ENCODE results near the gene CCNF.

The CCNF gene

DNA sequence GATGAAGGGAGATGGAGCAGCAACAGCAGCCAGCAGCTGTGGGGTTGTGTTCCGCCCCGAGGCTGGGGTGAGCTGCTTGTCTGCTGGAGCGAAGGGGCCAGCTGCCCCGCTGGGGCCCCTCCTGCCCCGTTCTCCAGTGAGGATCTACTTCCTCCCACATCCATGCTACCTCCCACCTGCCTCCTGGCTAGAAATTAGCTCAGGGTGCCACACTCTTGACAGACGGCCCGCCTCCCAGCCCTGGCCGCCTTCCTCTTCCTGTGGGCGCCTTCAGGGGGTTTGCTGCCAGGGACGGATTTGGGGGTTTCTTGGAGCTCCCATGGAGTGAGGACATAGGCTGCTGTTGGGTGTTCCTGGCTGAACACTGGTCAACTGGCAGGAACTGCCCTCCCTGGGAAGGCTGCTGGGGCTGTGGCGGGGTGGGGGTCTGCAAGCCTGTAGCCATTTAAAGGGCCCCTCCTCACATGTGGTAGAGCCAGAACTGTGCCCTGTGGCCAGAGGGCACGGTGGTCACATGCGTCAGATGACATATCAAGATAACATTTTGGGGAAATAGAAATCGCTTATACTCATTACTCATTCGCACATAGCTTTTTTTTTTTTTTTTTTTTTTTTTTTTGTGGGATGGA, 58.8 kb downstream of the CCNF start:
- DNase-seq = no peak

DNA sequence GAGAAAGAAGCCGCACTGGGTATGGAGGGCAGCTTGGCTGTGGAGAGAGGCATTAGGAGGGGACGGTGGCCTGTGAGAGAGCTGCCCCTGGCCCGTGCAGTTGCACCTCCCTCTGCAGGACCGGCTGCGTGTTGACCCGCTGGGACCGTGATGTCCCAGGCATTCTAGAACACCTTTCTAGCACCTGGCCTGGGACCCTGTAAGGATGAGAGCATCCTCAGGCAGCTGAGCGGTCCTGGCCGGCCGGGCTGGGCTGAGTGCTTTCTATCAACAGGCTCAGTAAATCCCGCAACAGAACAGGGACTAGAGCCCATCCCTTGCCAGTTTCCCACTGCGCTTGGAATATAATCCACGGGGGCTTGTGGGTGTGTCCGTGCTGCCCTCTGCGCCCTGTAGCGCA, 60.3 kb downstream of the CCNF start:
- DNase-seq = no peak

GRCh38 chr16:2490190-2491105, 61.2 kb downstream of the CCNF start:
- no peak for DNase-seq

DNA sequence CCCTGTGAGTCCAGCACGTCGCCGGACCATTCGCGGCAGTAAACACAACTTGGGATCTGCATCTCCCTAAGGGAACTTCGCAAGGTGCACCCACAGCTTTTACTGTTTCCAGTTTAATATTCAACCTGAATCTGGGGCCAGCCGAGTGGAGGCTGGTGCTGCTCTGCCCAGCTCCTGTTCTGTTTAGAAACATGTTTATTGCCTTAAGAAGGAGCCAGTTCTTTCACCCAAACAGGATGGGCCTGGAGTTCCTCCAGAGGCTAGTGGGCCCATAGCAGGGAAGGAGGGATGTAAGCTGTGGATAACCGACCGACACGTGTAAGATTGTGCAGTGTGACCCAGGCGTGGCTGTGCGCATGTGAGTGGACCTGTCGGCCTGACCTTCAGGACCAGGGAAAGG, 63.0 kb downstream of the CCNF start:
- DNase-seq = no peak

DNA sequence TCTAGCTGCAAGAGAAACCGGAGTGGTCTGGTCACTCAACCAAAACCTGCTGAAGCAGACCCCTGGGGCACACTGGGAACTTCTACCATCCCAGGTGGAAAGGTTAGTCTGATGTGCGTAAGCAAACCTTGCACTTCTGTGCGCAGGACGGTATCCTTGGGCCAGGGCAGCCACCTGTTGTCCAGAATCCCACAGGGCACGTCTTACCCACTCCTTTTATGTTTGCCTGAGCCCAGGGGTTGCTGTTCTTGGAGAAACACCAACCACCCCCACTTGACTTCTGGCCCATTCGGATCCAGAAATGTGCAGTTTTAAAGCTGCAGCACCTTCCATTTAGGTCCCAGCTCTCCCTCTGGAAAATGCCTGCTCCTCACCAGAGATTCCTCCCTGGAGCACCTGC, 64.4 kb downstream of the CCNF start:
- no peak for DNase-seq

- no peak for DNase-seq
These were observed 65.4 kb downstream of the CCNF start for GRCh38 chr16:2494616-2495015.

GRCh38 chr16:2495041-2495440, 65.8 kb downstream of the CCNF start:
- no peak for DNase-seq

- DNase-seq = no peak
These were observed 67.2 kb downstream of the CCNF start for GRCh38 chr16:2496223-2497115.

DNA sequence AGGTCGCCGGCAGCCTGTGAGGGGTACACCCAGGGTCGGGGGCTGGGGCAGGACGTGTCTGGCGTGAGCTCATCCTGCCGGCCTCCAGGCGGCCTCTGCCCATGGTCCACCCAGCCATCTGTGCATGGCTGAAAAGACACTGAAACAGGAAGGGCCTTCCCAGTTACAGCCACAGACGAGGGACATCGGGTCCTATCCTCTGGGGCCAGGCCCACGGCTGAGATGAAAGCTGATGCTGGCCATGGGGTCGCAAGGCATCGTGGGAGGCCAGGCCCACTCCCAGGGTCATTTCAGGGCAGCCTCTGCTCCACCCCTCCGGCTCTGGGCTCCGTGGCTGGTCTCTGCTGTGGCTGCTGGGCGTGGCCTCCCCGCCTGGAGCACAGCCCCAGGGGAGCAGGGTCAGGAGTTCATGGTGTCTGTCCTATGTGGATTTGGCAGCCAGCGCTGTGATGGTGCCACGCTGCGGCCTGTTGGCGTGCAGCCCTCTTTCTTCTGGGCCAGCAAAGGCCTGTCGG, 67.9 kb downstream of the CCNF start:
- no peak for DNase-seq

DNA sequence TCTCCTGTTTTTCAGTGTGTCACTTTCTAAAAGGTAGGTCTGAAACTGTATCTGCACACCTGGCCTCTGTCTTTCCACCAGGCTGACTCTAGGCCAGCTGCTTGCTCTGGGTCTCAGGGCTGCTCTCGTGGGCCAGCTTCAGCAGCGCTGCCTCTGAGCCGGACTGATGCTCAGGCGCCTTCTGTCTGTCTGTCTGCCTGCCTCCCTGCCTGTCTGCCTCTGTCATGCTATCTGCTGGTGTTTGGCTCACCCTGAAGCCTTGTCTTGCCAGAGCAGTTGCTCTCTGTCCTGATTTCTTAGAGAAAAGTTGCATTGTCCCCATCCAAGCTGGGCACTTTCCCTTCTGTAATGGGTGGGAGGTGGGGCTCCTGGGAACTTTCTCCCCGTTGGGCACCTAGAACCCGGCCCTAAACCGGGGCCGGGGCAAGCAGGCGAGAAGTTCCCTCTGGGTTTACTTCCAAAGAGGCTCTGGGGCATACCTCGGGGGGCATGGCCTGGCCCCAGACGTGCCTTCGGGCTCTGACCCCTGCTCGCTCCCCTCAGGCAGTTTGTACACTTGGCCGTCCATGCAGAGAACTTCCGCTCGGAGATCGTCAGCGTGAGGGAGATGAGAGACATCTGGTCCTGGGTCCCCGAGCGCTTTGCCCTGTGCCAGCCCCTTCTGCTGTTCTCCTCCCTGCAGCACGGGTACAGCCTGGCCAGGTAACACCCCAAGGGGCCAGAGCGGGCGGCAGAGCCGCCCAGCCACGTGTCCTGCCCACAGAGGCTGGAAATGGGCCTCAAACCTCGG, 68.6 kb downstream of the CCNF start:
- no peak for DNase-seq

DNA sequence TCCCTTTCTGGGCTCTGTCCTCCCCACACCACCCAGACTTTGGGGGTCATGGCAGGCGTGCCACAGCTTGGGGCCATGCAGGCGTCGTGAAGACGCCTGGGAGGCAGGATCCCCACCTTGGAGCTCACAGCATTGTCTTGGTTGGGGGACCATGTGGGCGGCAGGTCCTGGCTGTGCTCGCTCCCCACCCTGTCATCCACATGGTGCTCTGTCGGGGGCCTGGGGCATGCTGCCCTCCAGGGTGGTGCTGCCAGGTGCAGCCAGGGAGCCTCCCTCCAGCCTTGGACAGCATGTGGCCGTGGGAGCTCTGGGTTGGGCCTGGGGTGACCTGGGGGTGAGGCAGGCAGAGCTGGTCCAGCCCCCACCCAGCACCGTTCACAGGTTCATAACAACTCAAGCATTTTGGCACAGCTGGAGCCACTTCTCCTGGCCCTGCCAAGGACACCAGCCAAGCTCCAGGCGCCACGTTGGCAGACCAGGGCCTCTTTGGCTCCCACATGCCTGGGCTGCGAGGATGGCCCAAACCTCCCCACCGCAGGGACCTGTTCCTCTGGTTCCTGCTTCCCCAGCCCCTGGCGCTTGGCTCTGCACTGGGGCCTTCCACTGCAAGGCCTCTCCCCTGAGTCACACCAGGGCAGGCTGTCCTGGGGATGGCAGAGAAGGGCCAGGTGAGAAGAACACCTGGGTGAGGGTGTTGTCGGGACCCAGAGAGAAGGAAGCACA, 69.4 kb downstream of the CCNF start:
- no peak for DNase-seq

DNA sequence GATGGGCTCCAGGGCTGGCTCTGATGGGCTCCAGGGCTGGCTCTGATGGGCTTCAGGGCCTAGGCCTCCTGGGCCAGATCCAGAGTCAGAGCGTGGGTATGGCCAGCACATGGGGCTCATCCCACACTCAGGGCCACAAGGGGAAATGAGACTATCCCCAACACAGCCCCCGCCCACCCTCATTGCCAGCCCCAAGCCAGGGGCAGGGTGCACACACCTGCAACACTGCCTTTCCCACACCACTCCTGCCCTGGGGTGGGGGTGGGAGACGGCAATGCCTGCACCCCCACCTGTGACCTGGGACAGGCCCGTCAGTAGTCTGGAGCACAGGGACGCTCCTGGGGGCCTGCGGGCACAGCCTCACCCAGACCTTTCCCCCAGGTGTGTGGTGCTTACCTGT, 70.2 kb downstream of the CCNF start:
- no peak for DNase-seq

DNA sequence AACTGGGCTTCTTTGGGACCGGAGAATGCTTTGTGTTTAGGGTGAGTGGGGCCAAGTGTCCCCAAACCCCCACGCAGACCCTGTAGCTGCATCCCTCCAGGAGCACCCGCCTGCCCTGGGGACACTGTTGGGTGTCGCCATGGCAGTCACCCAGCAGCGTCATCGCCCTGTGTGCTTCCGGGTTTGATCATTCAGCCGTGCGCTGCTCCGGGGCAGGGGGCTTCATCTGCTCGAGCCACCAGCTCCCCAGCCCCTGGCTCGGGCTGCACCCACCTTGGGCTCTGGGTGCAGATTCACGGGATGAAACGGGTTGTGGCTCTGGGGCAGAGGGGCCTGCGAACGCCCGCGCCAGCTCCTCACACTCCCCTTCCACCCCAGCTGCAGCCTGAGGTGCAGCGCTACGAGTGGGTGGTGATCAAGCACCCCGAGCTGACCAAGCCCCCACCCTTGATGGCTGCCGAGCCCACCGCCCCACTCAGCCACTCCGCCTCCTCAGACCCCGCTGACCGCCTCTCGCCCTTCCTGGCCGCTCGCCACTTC, 70.7 kb downstream of the CCNF start:
- no peak for DNase-seq

- no peak for DNase-seq
These were observed 71.2 kb downstream of the CCNF start for GRCh38 chr16:2500430-2500917.

DNA sequence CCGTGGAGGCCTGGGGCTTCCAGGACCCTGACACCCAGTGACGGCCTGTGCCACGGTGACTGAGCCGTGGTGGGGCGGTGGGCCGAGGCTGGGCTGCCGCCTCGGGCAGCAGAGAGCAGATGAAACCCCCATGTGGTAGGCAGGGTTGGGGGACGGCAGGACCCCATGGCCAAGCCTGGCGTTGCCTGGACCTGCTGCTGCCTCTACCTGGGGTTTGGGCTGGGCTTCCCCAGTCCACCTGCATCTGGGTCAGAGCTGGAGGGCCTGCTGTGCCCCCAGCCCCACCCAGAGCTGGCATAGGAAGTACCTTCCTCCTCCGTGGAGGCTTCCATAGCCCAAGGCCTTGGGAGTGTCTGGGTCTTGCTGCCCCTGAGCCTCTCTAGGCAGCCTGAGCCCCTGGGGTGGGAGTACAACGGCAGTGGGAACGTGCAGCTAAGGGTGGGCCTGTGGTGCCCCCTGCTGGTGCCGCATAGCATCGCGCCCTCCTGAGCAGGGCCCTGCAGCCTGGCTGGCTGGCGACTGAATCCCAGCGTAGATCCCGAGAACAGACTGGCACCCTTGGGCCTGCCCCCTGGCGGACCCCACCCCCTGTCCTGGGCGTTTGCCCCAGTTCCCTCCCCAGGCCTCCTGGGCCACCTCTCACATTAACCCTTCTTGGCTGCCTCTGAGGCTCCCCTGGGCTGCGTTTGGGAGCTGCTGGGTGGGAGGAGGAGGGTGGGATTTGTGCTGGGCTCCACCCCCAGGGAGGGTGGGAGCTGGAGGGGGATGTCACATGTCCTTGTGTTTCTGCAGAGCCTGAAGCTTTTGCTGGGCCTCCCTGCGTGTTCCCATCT, 71.9 kb downstream of the CCNF start:
- peak; percentile 86 for DNase-seq

GRCh38 chr16:2501946-2502895, 73.0 kb downstream of the CCNF start:
- no peak for DNase-seq

DNA sequence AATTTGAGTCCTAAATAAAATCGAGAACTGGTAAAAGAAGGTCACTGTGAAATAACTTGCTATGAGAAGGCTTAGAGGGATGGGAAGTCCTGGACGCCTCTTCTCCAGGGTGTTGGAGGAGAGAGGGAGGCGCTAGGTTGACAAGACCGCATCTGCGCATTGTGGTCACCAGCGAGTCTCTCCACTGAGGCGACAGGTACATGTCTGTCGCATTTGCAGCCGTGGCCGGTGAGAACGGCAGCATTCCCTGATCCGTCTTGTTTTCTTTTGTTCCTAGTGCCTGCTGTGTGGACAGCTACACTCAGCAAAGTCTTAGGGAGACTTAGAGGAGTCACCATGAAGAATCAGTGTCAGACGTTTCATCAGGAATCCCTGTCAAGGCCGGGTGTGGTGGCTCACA, 76.4 kb downstream of the CCNF start:
- DNase-seq = no peak

DNA sequence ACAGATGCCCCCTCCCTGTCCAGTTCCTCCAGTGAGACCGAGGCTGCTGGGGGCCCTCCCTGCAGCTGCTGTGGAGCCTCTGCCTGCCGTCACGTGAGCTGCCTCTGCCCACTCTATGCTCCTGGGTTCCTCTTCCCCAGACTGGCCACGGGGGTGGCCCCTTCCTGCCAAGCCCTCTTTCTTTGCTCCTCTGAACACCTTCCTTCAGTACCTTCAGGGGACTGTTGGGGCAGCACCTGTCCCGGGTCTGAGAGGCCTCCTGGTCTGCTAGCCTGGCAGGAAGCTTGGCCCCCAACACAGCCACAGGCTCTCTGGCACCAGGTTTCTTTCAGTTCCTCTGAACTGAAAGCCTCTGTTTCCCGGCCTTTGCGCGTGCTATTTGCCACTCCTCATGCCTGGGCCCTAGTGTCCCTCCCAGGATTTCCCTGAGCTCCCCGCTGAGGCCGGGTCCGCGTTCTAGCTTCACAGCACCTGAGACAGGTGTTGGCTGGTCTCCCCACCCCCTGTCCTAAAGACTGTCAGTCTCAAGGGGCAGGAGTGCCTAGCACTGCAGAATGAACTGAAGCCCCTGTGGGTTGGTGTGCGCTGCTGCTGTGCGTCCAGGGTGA, 77.9 kb downstream of the CCNF start:
- no peak for DNase-seq

DNA sequence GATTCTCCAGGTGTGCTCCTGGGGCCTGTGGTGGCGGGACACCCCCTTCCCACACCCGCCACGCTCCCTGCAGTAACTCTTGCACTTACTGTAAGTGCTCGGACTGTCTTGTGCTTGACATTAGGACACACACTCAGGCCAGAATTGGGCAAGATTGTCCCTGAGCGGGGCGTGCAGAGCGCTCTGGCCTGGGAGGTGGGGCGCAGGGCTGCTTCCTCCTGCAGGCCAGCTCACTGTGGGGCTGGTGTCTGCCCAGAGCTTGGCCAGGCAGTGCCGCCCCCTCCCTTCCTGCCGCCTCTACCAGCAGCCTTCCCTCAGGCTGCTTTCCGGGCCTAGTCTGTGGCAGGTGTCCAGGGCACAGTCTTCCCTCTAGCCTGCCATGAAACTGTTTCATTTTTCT, 78.4 kb downstream of the CCNF start:
- no peak for DNase-seq

Measured in stimulated activated CD4-positive, alpha-beta T cell treated with anti-CD3 and anti-CD28 coated beads, Interleukin-2, amount 100 ng/mL, for 24 hours (primary cell).